ENCODE results near the gene NONO.

GRCh38 chrX:71282514-71283402, 677 bp upstream of the NONO start:
- TF ChIP-seq CTCF (IDR thresholded peaks at IDR 0.05): no peak
- TF ChIP-seq POLR2A (IDR thresholded peaks at IDR 0.05): no peak
- TF ChIP-seq EP300 (IDR thresholded peaks at IDR 0.05): no peak
